Activated CD4-positive, alpha-beta T cell treated with anti-CD3 and anti-CD28 coated beads, Interleukin-2, amount 50 U/mL, for 48 hours (primary cell): ENCODE data around the gene MINPP1.

ENCODE experiments used
- DNase-seq, 2 experiments: peaks; one replicate each; pipeline ENCODE4 v3.0.0-alpha.2; 2020

Gene MINPP1

DNA sequence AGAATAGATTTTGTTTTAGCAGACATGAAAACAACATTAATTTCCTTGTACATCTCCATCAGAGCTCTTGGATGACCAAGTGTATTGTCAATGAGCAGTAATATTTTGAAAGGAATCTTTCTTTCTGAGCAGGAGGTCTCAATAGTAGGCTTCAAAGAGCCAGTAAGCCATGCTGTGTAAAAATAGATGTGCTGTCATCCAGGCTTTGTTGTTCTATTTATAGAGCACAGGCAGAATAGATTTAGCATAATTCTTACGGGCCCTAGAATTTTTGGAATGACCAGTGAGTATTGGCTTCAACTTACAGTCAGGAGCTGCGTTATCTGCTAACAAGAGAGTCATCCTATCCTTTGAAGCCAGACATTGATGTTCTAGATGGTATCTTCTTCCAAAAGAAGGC lies 19.0 kb downstream of the MINPP1 start:
- no peak for DNase-seq

DNA sequence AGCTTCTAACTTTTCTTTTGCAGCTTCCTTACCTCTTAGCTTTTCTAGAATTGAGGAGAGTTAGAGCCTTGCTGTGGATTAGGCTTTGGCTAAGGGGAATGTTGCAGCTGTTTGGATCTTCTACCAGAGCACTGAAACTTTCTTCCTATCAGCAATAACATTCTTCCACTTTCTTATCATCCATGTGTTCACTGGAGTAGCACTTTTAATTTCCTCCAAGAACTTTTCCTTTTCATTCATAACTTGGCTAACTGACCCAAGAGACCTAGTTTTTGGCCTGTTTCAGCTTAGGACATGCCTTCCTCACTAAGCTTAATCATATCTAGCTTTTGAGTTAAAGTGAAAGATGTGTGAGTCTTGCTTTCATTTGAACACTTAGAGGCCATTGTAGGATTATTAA lies 19.6 kb downstream of the MINPP1 start:
- no peak for DNase-seq

DNA sequence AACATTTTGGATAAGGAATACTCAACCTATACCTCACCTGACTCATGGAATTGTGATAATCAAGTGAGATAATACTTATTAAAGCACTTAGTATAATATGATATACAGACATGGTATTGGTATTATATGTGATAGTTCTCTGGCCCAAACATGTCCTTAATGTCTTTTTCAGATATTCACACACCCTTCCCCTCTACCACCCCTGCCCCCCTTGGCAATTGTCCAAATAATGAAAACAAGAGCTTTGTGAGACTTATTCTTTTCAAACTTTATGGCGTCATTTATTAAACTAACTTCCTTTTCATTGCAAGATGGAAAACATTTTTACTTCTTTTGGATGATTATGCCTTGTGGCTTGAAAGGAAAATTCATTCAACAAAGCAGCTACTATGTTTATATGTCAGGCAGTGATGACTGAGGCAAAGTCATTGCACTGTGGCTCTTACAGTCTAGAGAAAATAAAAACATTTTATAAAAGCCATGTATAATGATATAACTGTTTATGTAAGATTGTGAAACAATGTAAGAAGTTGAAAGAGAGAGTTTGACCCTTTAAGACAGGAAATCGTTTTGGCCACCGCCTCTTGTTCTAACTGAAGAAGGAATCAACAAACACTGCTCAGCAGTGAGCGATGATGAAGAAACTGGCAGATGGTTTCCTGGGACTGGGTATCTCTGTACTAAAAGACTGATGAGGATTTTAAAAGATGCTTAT lies 27.4 kb downstream of the MINPP1 start:
- DNase-seq: no peak

DNA sequence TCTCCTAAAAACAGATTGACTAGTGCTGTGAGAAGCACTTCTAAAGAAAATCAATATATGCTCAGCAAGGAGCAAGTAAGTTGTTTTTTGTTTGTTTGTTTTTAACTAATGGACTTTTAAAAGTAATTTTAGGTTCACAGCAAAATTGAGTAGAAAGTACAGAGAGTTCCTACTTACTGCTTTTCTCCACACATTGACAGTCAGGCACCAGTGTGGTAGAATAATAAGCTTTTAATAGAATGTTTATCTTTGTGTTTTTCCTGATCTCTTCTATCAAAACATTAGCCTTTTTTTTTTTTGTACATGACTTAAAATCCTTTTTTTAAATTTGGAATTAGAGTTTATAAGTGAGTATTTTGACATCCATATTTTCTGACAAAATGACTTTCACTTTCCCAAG lies 28.0 kb downstream of the MINPP1 start:
- DNase-seq: no peak

DNA sequence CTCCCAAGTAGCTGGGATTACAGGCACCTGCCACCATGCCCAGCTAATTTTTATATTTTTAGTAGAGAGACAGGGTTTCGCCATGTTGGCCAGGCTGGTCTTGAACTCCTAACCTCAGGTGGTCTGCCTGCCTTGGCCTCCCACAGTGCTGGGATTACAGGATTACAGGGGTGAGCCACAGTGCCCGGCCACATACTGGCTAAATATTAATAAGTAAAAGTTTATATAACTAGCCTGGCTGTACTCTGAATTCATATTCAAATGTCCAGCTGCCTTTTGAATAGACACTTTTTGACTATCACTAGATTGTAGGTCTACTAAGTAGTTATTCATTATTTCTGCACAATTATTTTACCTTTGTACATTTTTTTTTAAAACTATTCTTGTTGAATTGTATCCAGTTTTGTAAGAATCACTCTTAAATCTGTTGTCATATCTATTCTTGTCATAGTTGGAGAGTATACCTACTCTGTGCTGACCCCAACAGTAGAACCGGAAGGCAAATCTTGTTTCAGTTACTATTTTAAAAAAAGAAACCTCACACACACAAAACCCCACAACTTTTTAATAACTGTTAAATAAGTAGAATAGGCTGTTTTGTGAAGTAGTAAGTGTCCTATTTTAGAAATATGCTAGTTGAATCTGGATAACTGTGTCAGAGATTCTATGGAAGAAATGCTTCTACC lies 29.6 kb downstream of the MINPP1 start:
- DNase-seq: no peak

DNA sequence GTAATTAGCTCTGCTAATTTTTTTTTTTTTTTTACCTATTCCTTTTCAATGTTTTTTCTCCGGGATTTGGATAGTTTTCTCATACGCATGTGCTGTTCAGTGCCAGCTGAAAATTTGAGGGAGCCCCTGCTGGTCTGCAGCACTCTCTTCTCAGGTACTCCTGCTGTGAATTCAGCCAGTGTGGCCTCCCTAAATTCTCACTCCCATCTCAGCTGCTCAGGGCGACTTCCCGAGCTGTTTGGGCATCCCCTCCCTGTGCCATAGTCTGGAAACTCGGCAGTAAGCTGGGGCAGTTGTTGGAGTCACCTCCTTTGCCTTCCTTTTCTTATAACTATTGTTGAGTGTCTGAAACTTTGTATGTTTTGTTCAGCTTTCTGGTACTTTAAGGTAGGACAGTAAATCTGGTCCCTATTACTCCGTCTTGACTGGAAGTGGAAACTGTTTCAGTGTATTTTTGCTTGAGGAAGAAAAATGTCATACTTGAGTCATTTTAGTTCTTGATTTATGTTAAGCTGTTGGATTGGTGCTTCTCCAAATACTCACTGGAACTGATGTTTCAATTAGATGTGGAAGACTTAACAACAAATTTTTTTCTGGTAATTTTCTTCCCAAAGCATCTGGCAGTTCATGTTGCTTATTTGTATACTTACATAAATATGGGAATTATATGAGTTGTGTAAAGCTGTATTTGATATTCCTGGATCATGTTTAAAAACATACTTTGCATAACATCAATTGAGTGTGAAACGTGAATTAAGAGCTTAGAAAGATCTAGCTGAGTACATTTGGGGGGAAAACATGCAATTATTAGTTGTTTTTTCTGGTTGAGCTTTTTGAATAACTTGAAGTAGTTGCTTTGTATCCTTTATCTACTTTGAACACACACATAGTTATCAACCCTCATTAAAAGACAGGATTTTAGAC lies 33.7 kb downstream of the MINPP1 start:
- DNase-seq: no peak

DNA sequence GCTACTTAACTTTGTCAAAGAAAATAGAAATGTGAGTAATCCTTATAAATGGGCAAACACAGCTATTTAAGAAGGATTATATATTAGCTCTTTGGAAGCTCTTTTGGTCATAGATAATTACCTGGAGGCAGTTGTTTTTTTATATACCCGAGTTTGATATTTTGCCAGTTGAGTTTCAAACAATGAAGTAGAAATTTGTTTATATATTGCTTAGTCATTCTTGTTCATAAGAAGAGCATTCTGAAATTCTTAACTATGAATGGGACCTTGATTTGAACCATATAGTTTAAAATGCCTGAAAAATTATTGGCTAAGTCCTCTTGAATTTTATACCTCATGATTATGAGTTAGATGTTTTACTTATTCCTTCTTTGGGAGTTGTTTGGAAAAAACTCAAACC lies 36.4 kb downstream of the MINPP1 start:
- DNase-seq: no peak

DNA sequence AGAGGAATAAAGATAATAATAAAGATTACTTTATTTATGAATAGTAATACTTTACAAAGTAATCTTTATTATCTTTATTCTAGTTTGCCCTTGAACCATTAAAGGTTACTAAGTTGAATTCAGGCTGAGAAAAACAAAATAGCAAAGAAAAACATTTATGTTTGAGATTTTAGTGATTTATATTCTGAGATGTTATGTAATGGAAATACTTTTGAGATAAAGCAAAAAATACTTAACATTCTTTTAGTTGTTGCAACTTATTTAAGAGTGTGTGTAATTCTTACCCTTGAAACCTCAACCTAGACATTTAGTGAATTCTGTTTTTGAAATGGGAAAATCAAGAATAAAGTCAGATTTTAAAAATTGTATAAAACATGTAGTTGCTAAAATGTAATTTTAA lies 40.0 kb downstream of the MINPP1 start:
- DNase-seq: no peak

DNA sequence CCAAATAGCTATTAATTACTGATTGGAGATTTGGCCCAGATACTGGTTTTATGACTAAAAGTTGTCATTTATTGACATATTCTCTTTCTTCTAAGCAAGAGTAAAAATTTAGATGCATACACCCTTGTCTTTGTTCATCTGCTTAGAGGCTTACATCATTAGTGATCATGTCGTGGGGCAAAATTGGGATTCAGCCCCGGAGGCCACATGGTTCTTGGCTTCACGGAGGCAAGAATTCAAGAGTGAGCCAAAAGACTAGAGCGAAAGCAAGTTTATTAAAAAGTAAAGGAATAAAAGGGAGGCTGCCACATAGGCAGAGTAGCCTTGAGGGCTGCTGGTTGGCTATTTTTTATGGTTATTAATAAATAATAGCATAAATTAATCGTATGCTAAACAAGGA lies 41.1 kb downstream of the MINPP1 start:
- no peak for DNase-seq

DNA sequence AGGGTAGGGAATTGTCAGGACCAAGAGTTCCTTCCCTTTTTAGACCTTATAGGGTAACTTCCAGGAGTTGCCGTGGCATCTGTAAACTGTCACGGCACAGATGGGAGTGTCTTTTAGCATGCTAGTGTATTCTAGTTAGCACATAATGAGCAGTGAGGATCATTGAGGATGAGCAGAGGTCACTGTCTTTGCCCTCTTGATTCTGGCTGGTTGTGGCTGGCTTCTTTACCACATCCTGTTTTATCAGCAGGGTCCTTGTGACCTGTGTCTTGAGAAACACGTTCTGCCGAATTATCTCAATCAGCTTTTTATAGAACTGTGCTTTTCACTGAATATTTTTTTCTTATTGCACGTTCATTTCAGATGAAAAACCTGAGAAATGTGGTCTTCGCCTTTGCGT lies 41.5 kb downstream of the MINPP1 start:
- no peak for DNase-seq

DNA sequence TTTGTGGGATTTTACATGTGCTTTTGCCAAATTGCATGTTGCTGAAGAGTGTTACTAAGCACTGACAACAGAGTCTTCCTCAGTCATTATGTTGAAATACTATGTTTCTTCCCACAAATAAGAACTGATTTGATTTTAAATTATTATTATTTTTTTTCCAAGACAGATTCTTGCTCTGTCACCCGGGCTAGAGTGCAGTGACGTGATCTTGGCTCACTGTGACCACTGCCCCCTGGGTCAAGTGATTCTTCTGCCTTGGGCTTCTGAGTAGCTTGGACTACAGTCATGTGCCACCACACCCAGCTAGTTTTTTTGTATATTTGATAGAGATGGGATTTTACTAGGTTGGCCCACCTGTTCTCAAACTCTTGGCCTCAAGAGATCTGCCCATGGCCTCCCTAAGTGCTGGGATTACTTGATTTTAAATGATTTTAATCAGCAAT lies 42.3 kb downstream of the MINPP1 start:
- DNase-seq: no peak

DNA sequence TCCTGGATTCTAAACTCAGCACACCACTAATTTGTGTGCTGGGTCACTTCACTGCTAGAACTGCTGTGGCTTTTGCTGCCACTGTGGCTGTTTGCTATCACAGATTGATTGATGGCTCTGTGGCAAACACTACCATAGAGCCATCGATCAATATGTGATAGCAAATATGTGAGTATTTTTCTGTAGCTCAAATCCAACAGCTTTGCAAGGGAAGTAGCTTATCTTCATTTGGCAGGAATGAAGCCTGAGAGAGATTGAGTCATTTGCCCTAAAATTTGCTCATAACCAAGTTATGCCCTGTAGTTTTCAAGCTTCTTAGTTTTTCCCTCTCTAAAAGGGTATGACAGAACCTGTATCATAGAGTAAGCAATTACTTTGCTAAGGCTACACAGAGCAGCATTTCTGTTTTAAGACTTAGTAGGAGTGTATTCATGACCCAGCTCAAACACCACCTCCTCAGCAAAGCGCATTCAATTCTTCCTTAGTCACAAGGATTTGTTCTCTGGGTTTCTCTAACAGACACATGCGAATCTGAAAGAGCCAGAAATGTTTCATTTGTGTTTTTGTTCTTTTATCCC lies 43.1 kb downstream of the MINPP1 start:
- DNase-seq: no peak

DNA sequence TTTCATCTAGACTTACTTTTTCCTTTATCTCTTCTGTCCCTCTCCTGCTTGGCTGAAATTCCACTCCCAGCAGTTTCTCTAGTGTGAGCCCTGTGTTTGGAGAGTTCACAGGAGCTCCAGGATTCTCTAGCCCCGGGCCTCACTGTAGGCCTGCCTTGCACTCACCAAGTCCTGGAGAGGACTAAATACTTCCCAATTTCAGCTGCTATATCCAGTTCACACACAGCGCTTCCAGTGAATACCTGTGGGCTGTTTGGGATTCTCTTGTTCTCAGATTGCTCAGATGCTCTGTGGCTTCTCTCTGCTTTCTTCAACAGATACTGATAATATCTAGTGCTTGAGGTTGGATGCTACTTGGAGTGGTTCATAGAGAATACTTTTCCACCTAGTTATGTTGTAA lies 46.0 kb downstream of the MINPP1 start:
- no peak for DNase-seq

DNA sequence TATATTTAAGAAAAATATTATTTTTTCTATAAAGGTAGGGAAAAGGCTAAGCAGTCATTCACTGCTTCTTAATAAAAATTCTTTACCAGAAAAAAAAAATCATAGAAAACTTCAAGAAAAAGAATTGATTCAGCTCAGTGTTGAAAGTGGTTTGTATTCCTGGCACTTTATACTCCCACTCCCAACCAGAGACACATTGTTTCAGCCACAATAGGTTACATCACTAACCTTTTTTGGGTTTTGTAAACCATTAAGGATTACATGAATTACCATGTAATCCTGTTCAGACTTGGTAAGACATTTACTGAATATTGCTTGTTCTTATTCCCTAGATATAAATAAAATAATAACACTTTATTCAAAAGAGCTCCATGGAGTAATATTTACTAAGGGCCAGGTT lies 46.6 kb downstream of the MINPP1 start:
- DNase-seq: no peak

DNA sequence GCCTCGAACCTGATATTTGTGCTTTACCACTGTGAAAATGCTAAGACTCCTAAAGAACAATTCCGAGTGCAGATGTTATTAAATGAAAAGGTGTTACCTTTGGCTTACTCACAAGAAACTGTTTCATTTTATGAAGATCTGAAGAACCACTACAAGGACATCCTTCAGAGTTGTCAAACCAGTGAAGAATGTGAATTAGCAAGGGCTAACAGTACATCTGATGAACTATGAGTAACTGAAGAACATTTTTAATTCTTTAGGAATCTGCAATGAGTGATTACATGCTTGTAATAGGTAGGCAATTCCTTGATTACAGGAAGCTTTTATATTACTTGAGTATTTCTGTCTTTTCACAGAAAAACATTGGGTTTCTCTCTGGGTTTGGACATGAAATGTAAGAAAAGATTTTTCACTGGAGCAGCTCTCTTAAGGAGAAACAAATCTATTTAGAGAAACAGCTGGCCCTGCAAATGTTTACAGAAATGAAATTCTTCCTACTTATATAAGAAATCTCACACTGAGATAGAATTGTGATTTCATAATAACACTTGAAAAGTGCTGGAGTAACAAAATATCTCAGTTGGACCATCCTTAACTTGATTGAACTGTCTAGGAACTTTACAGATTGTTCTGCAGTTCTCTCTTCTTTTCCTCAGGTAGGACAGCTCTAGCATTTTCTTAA lies 47.7 kb downstream of the MINPP1 start:
- no peak for DNase-seq

DNA sequence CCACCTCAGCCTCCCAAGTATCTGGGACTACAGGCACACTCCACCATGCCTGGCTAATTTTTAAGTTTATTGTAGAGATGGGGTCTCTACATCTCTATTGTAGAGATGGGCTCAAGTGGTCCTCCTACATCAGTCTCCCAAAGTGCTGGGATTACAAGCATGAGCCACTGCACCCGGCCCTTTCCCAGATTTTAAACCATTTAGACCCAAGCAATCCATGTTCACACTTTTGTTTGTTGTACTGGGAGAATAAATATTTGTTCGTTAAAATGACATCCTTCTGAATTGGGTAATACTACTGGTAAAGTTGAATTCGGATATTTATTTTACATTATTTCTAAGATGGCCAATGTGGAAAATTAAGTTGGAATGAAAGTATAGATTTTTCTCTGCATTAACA lies 52.7 kb downstream of the MINPP1 start:
- DNase-seq: no peak

DNA sequence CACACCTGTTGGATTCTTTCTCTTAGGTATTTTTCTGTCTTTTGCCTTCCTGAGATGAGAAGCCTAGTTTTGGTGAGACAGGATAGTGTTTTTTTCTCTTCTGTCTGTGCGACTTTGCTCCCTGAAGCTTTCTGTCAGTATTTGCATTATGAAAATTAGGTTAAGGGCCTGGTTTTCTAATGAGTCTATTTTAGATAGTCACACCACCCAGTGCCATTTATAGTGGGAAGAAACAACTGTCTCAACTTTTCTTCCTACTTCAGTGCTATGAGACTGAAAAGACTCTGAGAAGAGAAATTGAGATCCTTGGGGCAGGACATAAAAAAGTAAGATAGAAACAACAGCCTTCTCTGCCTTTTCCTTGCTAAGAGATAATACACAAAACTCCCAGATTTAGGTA lies 53.6 kb downstream of the MINPP1 start:
- no peak for DNase-seq

DNA sequence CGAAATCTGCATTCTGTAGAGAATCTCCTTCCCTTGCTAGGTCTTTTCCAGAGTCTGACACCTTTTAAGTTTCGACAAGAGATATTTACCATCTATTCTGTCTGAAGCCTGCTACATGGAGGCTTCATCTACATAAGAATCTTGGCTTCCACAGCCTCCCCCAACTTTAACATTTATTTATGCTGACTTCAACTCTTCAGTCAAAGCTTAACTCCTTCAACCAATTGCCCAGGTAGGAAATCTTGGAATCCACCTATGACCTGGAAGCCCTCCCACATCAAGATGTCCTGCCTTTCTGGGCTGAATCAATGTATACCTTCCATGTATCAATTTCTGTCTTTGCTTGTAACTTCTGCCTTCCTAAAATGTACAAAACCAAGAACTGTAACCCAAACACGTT lies 54.7 kb downstream of the MINPP1 start:
- no peak for DNase-seq

DNA sequence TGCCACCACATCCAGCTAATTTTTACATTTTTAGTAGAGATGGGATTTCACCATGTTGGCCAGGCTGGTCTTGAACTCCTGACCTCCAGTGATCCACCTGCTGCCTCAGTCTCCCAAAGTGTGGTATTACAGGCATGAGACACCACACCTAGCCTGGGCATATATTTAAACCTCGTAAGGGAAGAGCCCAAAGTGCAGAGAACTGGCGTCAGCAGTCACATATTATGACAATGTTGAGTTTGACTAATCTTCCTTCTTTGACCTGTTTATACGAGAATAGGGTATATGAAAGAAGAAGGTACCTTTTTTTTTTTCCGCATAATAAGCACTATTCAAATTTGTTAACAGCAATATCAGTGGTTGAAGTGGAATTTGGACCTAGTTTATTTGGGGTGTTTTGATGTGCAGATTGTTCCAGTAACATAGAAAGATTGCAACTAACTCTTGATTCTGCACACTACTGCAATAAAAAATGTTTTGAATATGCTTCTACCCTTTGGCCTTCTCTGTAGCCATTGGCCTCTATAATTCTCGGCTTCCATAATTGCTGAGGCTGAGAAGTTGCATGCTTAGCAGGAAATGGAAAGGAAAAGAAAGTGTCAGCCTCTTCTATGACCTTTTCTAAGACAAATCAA lies 55.9 kb downstream of the MINPP1 start:
- DNase-seq: no peak

DNA sequence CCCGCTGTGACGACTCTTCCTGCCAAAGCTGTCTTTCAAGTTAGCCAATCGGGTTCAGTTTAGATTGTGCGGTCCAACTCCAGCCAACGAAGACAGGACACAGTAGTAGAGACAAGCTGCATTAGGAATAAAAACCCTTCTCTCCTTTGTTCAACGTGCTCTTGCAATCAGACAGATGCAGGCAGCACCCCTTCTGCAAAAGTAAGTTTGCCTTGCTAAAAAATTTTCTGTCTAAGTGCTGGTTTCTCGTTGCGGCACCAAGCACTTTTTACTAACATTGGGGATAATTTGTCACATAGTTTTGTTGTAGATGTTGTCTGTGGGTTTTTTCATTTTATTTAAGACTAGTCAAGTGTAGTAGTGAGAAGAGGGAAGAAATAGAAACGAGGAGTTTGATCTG lies 58.1 kb downstream of the MINPP1 start:
- no peak for DNase-seq

DNA sequence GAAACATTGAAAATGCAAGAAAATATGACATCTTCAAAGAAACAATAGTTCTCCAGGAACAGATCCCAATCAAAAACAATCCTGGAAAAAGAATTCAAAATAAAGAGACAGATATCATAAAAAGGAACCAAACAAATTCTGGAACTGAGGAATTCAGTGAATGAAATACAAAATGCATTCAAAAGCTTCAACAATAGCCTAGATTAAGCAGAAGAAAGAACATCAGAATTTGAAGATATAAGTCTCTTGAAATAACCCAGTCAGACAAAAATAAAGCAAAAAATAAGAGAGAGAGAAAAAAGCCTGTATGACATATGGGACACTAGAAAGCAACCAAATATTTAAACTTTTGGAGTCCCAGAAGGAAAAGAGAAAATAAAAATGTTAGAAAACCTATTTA lies 60.3 kb downstream of the MINPP1 start:
- no peak for DNase-seq

DNA sequence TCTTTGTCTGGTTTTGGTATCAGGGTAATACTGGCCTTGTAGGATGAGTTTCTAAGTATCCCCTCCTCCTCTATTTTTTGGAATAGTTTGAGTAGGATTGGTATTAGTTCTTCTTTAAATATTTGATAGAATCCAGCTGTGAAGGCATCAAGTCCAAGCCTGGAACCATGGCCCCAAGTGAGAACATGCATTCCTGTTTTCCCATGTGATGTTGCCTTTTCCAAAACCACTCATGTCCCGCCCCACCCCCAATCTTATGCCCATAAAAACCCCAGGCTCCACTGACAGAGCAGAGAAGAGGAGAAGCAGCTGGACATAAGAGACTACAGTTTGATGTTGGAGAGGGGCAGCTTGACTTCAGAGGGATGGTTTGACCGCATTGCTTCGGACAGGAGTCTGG lies 71.2 kb downstream of the MINPP1 start:
- DNase-seq: no peak
